H9 (cell line): ENCODE measurements around the gene AURKA. TPM values are rescaled to one million over a fixed set of nuclear protein-coding genes. Genes with fewer than 3 reads are reported as not detected.

Source experiments
- DNase-seq: peaks from one replicate; pipeline ENCODE4 v3.0.0-alpha.2; 2017
- H2AFZ ChIP-seq: one replicate; pipeline ENCODE4 v1.6.1; 2013; ENCODE audit warnings: mild to moderate bottlenecking, low read length, control low read depth, moderate library complexity
- H2AK5ac ChIP-seq: 2 replicates; pipeline ENCODE4 v1.6.1; 2013; ENCODE audit warnings: low read length, control low read depth, mixed read lengths; ENCODE audit not compliant: insufficient read length
- H2BK120ac ChIP-seq: one replicate; pipeline ENCODE4 v1.6.1; 2013; ENCODE audit warnings: low read depth, mild to moderate bottlenecking, low read length, control low read depth, inconsistent platforms; ENCODE audit not compliant: poor library complexity, severe bottlenecking
- H2BK12ac ChIP-seq: 2 replicates; pipeline ENCODE4 v1.6.1; 2013; ENCODE audit warnings: low read length, control low read depth, mixed read lengths, low read depth; ENCODE audit not compliant: insufficient read length
- H2BK15ac ChIP-seq: 2 replicates; pipeline ENCODE4 v1.6.1; 2013; ENCODE audit warnings: low read depth, low read length, control low read depth
- H2BK20ac ChIP-seq: one replicate; pipeline ENCODE4 v1.6.1; 2013; ENCODE audit warnings: low read depth, mild to moderate bottlenecking, low read length, control low read depth, inconsistent platforms; ENCODE audit not compliant: poor library complexity, severe bottlenecking
- H2BK5ac ChIP-seq: 2 replicates; pipeline ENCODE4 v1.6.1; 2013; ENCODE audit warnings: low read length, control low read depth, mixed read lengths; ENCODE audit not compliant: insufficient read length
- H3K14ac ChIP-seq: 2 replicates; pipeline ENCODE4 v1.6.1; 2013; ENCODE audit warnings: low read length, control low read depth; ENCODE audit not compliant: insufficient read depth
- H3K18ac ChIP-seq: 2 replicates; pipeline ENCODE4 v1.6.1; 2013; ENCODE audit warnings: low read depth, mild to moderate bottlenecking, mixed read lengths, low read length, control low read depth; ENCODE audit not compliant: insufficient read length
- H3K23ac ChIP-seq: 2 replicates; pipeline ENCODE4 v1.6.1; 2013; ENCODE audit warnings: low read length, control low read depth, mixed read lengths, low read depth; ENCODE audit not compliant: insufficient read length
- H3K23me2 ChIP-seq: 2 replicates; pipeline ENCODE4 v1.6.1; 2013; ENCODE audit warnings: low read depth, mild to moderate bottlenecking, mixed read lengths, low read length, control low read depth; ENCODE audit not compliant: insufficient read length, poor library complexity, severe bottlenecking
- H3K27ac ChIP-seq: 2 replicates; pipeline ENCODE4 v1.5.1; 2013; ENCODE audit warnings: low read length, control low read depth, mixed read lengths, low read depth; ENCODE audit not compliant: insufficient read length
- H3K27me3 ChIP-seq: 2 replicates; pipeline ENCODE4 v1.6.1; 2013; ENCODE audit warnings: low read length, control low read depth, inconsistent platforms; ENCODE audit not compliant: insufficient read depth
- H3K4ac ChIP-seq: 2 replicates; pipeline ENCODE4 v1.6.1; 2013; ENCODE audit warnings: low read depth, mild to moderate bottlenecking, control low read depth, inconsistent platforms, low read length, moderate library complexity
- H3K4me1 ChIP-seq: 2 replicates; pipeline ENCODE4 v1.6.1; 2013; ENCODE audit warnings: low read length, control low read depth, inconsistent platforms; ENCODE audit not compliant: insufficient read depth
- H3K4me2 ChIP-seq: 2 replicates; pipeline ENCODE4 v1.6.1; 2013; ENCODE audit warnings: low read length, control low read depth, mixed read lengths; ENCODE audit not compliant: insufficient read length, insufficient read depth
- H3K56ac ChIP-seq: 2 replicates; pipeline ENCODE4 v1.6.1; 2013; ENCODE audit warnings: low read depth, mild to moderate bottlenecking, mixed read lengths, low read length, control low read depth; ENCODE audit not compliant: insufficient read length
- H3K79me1 ChIP-seq: 2 replicates; pipeline ENCODE4 v1.6.1; 2013; ENCODE audit warnings: low read depth, mild to moderate bottlenecking, moderate library complexity, low read length, control low read depth, inconsistent platforms; ENCODE audit not compliant: insufficient read depth, poor library complexity, severe bottlenecking
- H3K79me2 ChIP-seq: 2 replicates; pipeline ENCODE4 v1.6.1; 2013; ENCODE audit warnings: low read length, control low read depth, inconsistent platforms; ENCODE audit not compliant: insufficient read depth
- H3K9ac ChIP-seq: 2 replicates; pipeline ENCODE4 v1.6.1; 2013; ENCODE audit warnings: low read length, control low read depth, mixed read lengths; ENCODE audit not compliant: insufficient read length; ENCODE audit errors: extremely low read depth
- H3K9me3 ChIP-seq: one replicate; pipeline ENCODE4 v1.6.1; 2013; ENCODE audit warnings: low read depth, low read length, inconsistent platforms; ENCODE audit not compliant: control insufficient read depth
- H3T11ph ChIP-seq: one replicate; pipeline ENCODE4 v1.6.1; 2013; ENCODE audit warnings: mild to moderate bottlenecking, low read length, control low read depth, inconsistent platforms
- H4K20me1 ChIP-seq: one replicate; pipeline ENCODE4 v1.6.1; 2013; ENCODE audit not compliant: control insufficient read depth, insufficient read length, insufficient read depth
- H4K5ac ChIP-seq: 2 replicates; pipeline ENCODE4 v1.6.1; 2013; ENCODE audit warnings: low read depth, mild to moderate bottlenecking, mixed read lengths, low read length, control low read depth; ENCODE audit not compliant: insufficient read length
- H4K8ac ChIP-seq: replicated peaks from 2 replicates; pipeline ENCODE4 v1.6.1; 2013; ENCODE audit warnings: low read length, control low read depth, mixed read lengths, low read depth; ENCODE audit not compliant: insufficient read length
- H4K91ac ChIP-seq: 2 replicates; pipeline ENCODE4 v1.6.1; 2013; ENCODE audit warnings: low read depth, mild to moderate bottlenecking, moderate library complexity, mixed read lengths, low read length, control low read depth; ENCODE audit not compliant: insufficient read length
- H3K27ac Mint-ChIP-seq, 3 experiments: 2 replicates in 2 of 3; 3 replicates in 1 of 3; pipeline ENCODE4 v1.8.0; 2020 to 2021; ENCODE audit warnings: mixed read lengths in 3 of 3, mild to moderate bottlenecking in 1 of 3, moderate library complexity in 1 of 3
- H3K27me3 Mint-ChIP-seq: 2 replicates; pipeline ENCODE4 v1.8.0; 2021; ENCODE audit warnings: low read depth, mild to moderate bottlenecking, moderate library complexity, mixed read lengths
- H3K36me3 Mint-ChIP-seq, 3 experiments: 2 replicates in 2 of 3; 3 replicates in 1 of 3; pipeline ENCODE4 v1.8.0; 2020 to 2021; ENCODE audit warnings: low read depth in 3 of 3, mixed read lengths in 3 of 3; ENCODE audit not compliant: insufficient read depth in 1 of 3
- H3K4me1 Mint-ChIP-seq, 2 experiments: 2 replicates each; pipeline ENCODE4 v1.8.0; 2020; ENCODE audit warnings: mixed read lengths in 2 of 2
- H3K4me3 Mint-ChIP-seq, 2 experiments: 2 replicates in 1 of 2; 3 replicates in 1 of 2; pipeline ENCODE4 v1.8.0; 2020 to 2021; ENCODE audit warnings: mild to moderate bottlenecking in 2 of 2, mixed read lengths in 2 of 2, moderate library complexity in 1 of 2
- H3K9me3 Mint-ChIP-seq, 2 experiments: 2 replicates in 1 of 2; 3 replicates in 1 of 2; pipeline ENCODE4 v1.8.0; 2020; ENCODE audit warnings: mild to moderate bottlenecking in 2 of 2, mixed read lengths in 2 of 2, moderate library complexity in 1 of 2
- CTCF ChIP-seq: fragments of 200-600 bp; sonication (generic); conservative IDR thresholded peaks from 3 replicates; pipeline ENCODE4 v1.8.0; 2021; ENCODE audit warnings: antibody characterized with exemption, mild to moderate bottlenecking
- WGBS: extraction: QIAGEN DNeasy Blood & Tissue Kit; methylation state at CpG from one replicate; pipeline ENCODE4 v1.1.7; 2013; ENCODE audit warnings: missing lambda C conversion rate, low lambda C conversion rate, mixed read lengths; ENCODE audit not compliant: insufficient read length; ENCODE audit errors: extremely low coverage; 5-methylcytosine and 5-hydroxymethylcytosine counted together
- total RNA-seq: library from RNA; stranded (reverse); gene quantifications from 2 replicates; pipeline ENCODE4 v1.2.1, GENCODE V29; 2021

AURKA gene
- total RNA-seq, 1 experiment from 2014 or later, result 86.8 TPM

DNA sequence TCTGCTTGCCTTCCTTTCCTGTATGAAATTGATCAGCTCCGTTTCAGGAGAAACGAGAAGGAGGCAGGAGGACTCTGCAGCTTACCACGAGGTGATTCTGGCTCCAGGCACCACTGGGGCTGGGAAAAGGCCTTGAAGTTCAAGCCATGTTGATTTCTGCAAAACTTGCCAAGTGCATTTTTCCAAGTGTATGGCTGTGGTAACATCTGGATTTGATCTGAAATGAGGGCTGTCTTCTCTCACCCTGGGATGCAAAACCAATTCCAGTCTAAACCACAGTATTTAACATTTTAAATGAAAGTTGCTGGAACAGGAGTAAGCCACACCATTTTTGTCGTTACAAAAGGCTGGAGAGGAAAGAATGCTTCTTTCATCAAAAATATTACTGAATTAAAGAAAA is 69.3 kb downstream of the AURKA start:
- Histone ChIP-seq H3K79me2 (no peaks in the 10 kb centered on the region), H3K14ac (no peak overlapping the region), H2BK12ac (no peak overlapping the region), H2AK5ac (no peak overlapping the region), H4K91ac (no peak overlapping the region), H3K27ac (no peak overlapping the region), H2BK120ac (no peak overlapping the region), H3K56ac (no peak overlapping the region), H3K27me3 (no peaks in the 10 kb centered on the region), H3K79me1 (no peaks in the 10 kb centered on the region), H3K4me1 (no peaks in the 10 kb centered on the region), H3K23ac (no peak overlapping the region), H2BK15ac (no peak overlapping the region), H3K9me3 (peaks cover 73% of the 10 kb centered on the region), H2BK20ac (no peak overlapping the region), H2BK5ac (no peak overlapping the region), H3K23me2 (no peaks in the 10 kb centered on the region), H2AFZ (no peak overlapping the region), H4K8ac (no peak overlapping the region), H4K20me1 (no peaks in the 10 kb centered on the region), H3K9ac (no peak overlapping the region), H3K4ac (no peak overlapping the region), H3K18ac (no peak overlapping the region), H4K5ac (no peak overlapping the region), H3K4me2 (no peak overlapping the region), H3T11ph (no peak overlapping the region)
- no peak overlapping the region for H3K4me3 Mint-ChIP-seq
- no CpG with 5 or more reads among the region's 4 CpGs for WGBS
- no peak for DNase-seq
- peaks cover 2 to 35% (median 10%) of the 10 kb centered on the region in 3 experiments; a peak in 5 of 7 replicates for H3K36me3 Mint-ChIP-seq
- peaks cover 3% of the 10 kb centered on the region; the same call in 1 of the 2 replicates for H3K27me3 Mint-ChIP-seq
- H3K27ac Mint-ChIP-seq, result no peak overlapping the region
- H3K4me1 Mint-ChIP-seq, result no peaks in the 10 kb centered on the region
- TF ChIP-seq CTCF, result no peak
- peaks cover 86 to 94% of the 10 kb centered on the region in 2 experiments for H3K9me3 Mint-ChIP-seq

Other genes with a start within 250 kb of the AURKA start
- gene MC3R, start 143.5 kb downstream of the AURKA start, total RNA-seq, result not detected in 2 replicates
- 24.2 and 25.4 TPM in 2 replicates for gene FAM210B, start 33.2 kb downstream of the AURKA start, total RNA-seq
- gene CSTF1, start 430 bp upstream of the AURKA start, total RNA-seq, result 71.7 and 72.9 TPM in 2 replicates
- not detected in 2 replicates for gene CASS4, start 20.0 kb upstream of the AURKA start, total RNA-seq
- 57.2 and 62.6 TPM in 2 replicates for gene RTF2, start 76.4 kb upstream of the AURKA start, total RNA-seq
- gene FAM209A, start 132.5 kb upstream of the AURKA start, total RNA-seq, result 0.24 TPM in 1 of 2 replicates, not detected in the other
- 0.33 and 0.92 TPM in 2 replicates for gene FAM209B, start 141.0 kb upstream of the AURKA start, total RNA-seq
- 22.5 and 24.3 TPM in 2 replicates for gene TFAP2C, start 237.1 kb upstream of the AURKA start, total RNA-seq